GM23248 (cell line): ENCODE results near the gene TCF15. TPM values are rescaled to one million over a fixed set of nuclear protein-coding genes. Genes with fewer than 3 reads are reported as not detected.

ENCODE experiments used
- DNase-seq: peaks from one replicate; pipeline ENCODE4 v3.0.0-alpha.2; 2015
- H2AFZ ChIP-seq: fragments of 200-600 bp; sonication (generic); 2 replicates; pipeline ENCODE4 v1.6.1; 2016; ENCODE audit warnings: antibody characterized with exemption
- H3F3A ChIP-seq: fragments of 200-600 bp; sonication (generic); 2 replicates; pipeline ENCODE4 v1.6.1; 2016; ENCODE audit warnings: mild to moderate bottlenecking, antibody characterized with exemption, mixed run types; ENCODE audit not compliant: insufficient read depth
- H3K27ac ChIP-seq: fragments of 200-600 bp; sonication (generic); 2 replicates; pipeline ENCODE4 v1.5.1; 2016; ENCODE audit warnings: mild to moderate bottlenecking
- H3K27me3 ChIP-seq: fragments of 200-600 bp; sonication (generic); replicated peaks from 2 replicates; pipeline ENCODE4 v1.6.1; 2016; ENCODE audit warnings: mild to moderate bottlenecking; ENCODE audit not compliant: insufficient read depth
- H3K36me3 ChIP-seq: fragments of 200-600 bp; sonication (generic); 2 replicates; pipeline ENCODE4 v1.6.1; 2016; ENCODE audit warnings: low read depth, mild to moderate bottlenecking
- H3K4me1 ChIP-seq: fragments of 200-600 bp; sonication (generic); 2 replicates; pipeline ENCODE4 v1.6.1; 2016; ENCODE audit warnings: mild to moderate bottlenecking; ENCODE audit not compliant: insufficient read depth
- H3K4me2 ChIP-seq: fragments of 200-600 bp; sonication (generic); one replicate; pipeline ENCODE4 v1.6.1; 2016; ENCODE audit warnings: mild to moderate bottlenecking; ENCODE audit not compliant: unreplicated experiment
- H3K4me3 ChIP-seq: fragments of 200-600 bp; sonication (generic); 2 replicates; pipeline ENCODE4 v1.5.1; 2016; ENCODE audit warnings: mild to moderate bottlenecking
- H3K79me2 ChIP-seq: fragments of 200-600 bp; sonication (generic); 2 replicates; pipeline ENCODE4 v1.6.1; 2016; ENCODE audit warnings: mild to moderate bottlenecking; ENCODE audit not compliant: insufficient read depth
- H3K9ac ChIP-seq: fragments of 200-600 bp; sonication (generic); 2 replicates; pipeline ENCODE4 v1.6.1; 2016; ENCODE audit warnings: mild to moderate bottlenecking
- H3K9me2 ChIP-seq: fragments of 200-600 bp; sonication (generic); 2 replicates; pipeline ENCODE4 v1.6.1; 2016; ENCODE audit warnings: mixed run types, mild to moderate bottlenecking, moderate library complexity; ENCODE audit not compliant: insufficient read depth
- H3K9me3 ChIP-seq: fragments of 200-600 bp; sonication (generic); one replicate; pipeline ENCODE4 v1.6.1; 2017; ENCODE audit warnings: low read depth
- H4K20me1 ChIP-seq: fragments of 200-600 bp; sonication (generic); 2 replicates; pipeline ENCODE4 v1.6.0; 2016; ENCODE audit not compliant: insufficient read depth
- EZH2 ChIP-seq: fragments of 200-600 bp; sonication (generic); IDR thresholded peaks from 2 replicates; pipeline ENCODE4 v1.6.1; 2018; ENCODE audit warnings: antibody characterized with exemption, mild to moderate bottlenecking; ENCODE audit not compliant: insufficient read depth, poor library complexity, severe bottlenecking
- EZH2phosphoT487 ChIP-seq: fragments of 200-600 bp; sonication (generic); IDR thresholded peaks from 2 replicates; pipeline ENCODE4 v1.6.1; 2018; ENCODE audit warnings: antibody characterized with exemption, moderate library complexity, mild to moderate bottlenecking, low read depth; ENCODE audit not compliant: insufficient read depth
- WGBS, 2 experiments: methylation state at CpG; one replicate each; pipeline ENCODE4 v1.1.6; 2015 to 2017; ENCODE audit warnings: low lambda C conversion rate in 2 of 2, low coverage in 1 of 2; ENCODE audit errors: missing lambda C conversion rate in 2 of 2; 5-methylcytosine and 5-hydroxymethylcytosine counted together
- in situ Hi-C: fragments of 300-500 bp; cut with MboI; formaldehyde crosslinking; loops from 2 replicates; pipeline ENCODE4 v1.15.0; 2020
- polyA plus RNA-seq: library from polyadenylated mRNA; unstranded; fragments of >200 nt; fragmentation: Nextera tagmentation; extraction: Ambion mirVana; gene quantifications from 2 replicates; pipeline ENCODE4 v1.2.1, GENCODE V29; 2016
- total RNA-seq: library from RNA; depleted of rRNA; stranded (reverse); fragments of >200 nt; shearing (Covaris generic); gene quantifications from 2 replicates; pipeline ENCODE4 v1.2.3, GENCODE V29; 2014

TCF15 gene
- total and polyA plus RNA-seq, 2 experiments from 2014 or later = not detected

DNA sequence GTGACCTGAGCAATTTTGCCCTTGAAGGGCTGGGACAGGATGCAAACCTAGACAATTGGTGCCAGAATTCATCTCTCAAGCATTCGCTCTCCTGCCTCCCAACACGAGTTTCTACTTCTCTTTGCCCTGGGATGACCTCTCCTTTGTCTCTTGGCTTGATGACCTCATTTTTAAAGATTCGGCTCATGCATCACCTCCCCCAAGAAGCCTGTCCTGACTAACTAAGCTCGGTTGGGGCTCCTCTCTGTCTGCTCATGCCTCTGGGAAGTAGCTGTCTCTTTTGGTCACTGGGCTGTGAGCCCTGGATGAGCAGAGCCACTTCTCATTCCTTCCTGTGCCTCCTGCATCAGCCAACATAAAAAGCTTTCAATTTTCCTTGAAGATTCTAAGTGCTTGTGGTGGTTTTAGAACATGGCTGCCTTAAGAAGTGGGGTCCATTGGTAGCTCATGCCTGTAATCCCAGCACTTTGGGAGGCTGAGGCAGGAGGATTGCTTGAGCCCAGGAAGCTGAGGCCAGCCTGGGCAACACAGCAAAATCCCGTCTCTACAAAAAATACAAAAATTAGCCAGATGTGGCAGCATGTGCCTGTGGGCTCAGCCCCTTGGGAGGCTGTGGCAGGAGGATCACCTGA is 11.1 kb upstream of the TCF15 start:
- in situ Hi-C loops = no loop called here
- Histone ChIP-seq H3K9me3 (no peaks in the 10 kb centered on the region), H2AFZ (no peak overlapping the region), H3K27me3 (peaks cover 39% of the 10 kb centered on the region), H3K36me3 (no peaks in the 10 kb centered on the region), H3K9me2 (no peaks in the 10 kb centered on the region), H3F3A (no peaks in the 10 kb centered on the region), H3K4me2 (no peak overlapping the region), H4K20me1 (no peaks in the 10 kb centered on the region), H3K4me1 (peaks cover 7% of the 10 kb centered on the region; the same call in 1 of the 2 replicates), H3K4me3 (no peak overlapping the region), H3K9ac (no peak overlapping the region), H3K27ac (0 out of 2 replicates have a peak overlapping the region, but pooled peaks have one; percentile 25), H3K79me2 (no peaks in the 10 kb centered on the region)
- WGBS, 2 experiments = 22 to 24% methylated on average over 5 of the region's 5 CpGs
- DNase-seq = peak; percentile 81
- TF ChIP-seq EZH2 (no peak), EZH2phosphoT487 (no peak)

DNA sequence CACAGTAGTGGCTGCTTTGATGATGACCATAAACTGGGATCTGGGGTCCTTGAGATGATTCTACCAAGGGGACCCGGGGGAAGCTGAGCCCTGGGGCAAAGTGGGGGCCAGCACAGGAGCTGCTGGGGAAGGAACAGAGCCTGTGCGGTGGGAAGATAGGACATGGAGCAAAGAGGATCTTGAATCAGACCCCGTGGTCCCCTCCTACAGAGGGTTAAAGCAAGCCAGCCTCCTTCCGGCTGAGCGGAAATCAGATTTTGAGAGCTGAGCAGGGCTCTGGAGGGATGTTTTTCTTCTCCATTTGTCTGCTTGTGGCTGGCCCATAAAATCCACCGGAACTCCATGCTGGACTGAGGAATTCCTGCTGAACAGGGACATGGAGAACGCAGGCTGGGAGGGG is 10.1 kb upstream of the TCF15 start:
- no peak for TF ChIP-seq EZH2phosphoT487
- no peak for TF ChIP-seq EZH2
- Histone ChIP-seq H3F3A (no peaks in the 10 kb centered on the region), H2AFZ (no peak overlapping the region), H3K79me2 (no peaks in the 10 kb centered on the region), H3K9ac (no peak overlapping the region), H3K27me3 (peaks cover 29% of the 10 kb centered on the region), H3K4me3 (no peak overlapping the region), H3K4me1 (peaks cover 7% of the 10 kb centered on the region; the same call in 1 of the 2 replicates), H4K20me1 (no peaks in the 10 kb centered on the region), H3K9me3 (no peaks in the 10 kb centered on the region), H3K9me2 (no peaks in the 10 kb centered on the region), H3K36me3 (no peaks in the 10 kb centered on the region), H3K27ac (no peak overlapping the region), H3K4me2 (no peak overlapping the region)
- in situ Hi-C loops = no loop called here
- DNase-seq = no peak
- 24 to 25% methylated on average over 7 of the region's 7 CpGs for WGBS, 2 experiments

DNA sequence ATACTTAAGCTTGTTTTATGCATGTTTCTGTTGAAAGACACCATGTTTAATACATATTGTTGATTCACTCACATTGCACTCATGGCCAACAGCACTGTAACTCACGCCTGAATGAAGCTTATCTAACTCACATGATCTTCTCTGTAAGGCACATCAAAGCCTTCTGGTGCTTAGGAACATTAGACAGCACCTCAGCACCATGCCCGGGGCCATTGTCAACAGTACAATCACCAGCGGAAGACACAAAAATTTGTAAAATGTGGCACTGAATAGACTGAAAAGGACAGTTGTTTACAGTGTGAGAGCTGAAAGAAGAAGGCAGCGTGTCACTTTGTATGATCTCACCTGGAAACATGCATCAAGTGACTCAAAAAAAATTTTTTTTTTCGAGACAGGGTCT is 8.9 kb upstream of the TCF15 start:
- H3F3A ChIP-seq = no peaks in the 10 kb centered on the region
- H3K27ac ChIP-seq = no peak overlapping the region
- no peaks in the 10 kb centered on the region for H3K9me2 ChIP-seq
- H3K4me3 ChIP-seq = no peak overlapping the region
- DNase-seq = no peak
- peaks cover 7% of the 10 kb centered on the region; the same call in 1 of the 2 replicates for H3K4me1 ChIP-seq
- in situ Hi-C loops = no loop called here
- no peaks in the 10 kb centered on the region for H3K9me3 ChIP-seq
- peaks cover 21% of the 10 kb centered on the region for H3K27me3 ChIP-seq
- no peaks in the 10 kb centered on the region for H3K79me2 ChIP-seq
- H3K9ac ChIP-seq = no peak overlapping the region
- WGBS, 2 experiments = 49 to 54% methylated on average over 5 of the region's 5 CpGs
- TF ChIP-seq EZH2 (no peak), EZH2phosphoT487 (no peak)
- H2AFZ ChIP-seq = no peak overlapping the region
- no peaks in the 10 kb centered on the region for H4K20me1 ChIP-seq
- no peaks in the 10 kb centered on the region for H3K36me3 ChIP-seq
- H3K4me2 ChIP-seq = no peak overlapping the region

DNA sequence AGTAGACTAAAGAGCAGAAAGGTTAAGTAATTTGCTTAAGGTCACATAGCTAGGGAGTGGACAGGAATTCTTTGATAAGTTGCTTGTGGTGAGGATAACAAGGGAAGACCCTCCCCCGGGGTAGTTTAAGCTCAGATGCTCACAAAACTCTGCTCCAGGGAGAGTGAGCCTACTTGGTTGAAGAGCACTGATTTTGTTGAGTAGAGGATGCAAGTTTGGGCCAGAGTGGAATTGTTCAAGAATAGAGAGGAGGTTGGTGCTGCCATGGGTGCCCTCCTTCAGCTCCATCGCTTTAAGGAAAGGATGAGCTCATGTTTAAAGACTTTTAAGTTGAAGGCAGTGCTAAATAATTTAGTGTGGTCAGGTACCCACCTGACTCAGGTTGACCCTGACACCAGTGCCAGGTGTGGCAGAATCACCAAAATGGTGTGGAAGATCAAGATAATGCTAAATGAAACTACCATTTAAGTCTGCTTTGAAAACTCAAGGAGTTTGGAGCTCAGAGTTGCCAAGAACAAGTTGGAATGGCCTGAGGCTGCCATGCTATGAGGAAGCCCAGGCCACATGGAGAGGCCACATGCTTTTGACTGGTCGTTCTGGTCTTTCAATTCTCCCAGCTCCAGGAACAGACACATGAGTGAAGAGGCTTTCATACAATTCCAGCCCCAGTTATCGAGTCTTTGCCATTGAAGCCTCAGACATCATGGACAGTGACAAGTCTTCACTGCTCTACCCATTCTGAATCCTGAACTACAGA is 8.0 kb upstream of the TCF15 start:
- in situ Hi-C loops = no loop called here
- 36 to 44% methylated on average over 4 of the region's 4 CpGs for WGBS, 2 experiments

More for the DNA sequence above, 8.0 kb upstream of the TCF15 start:
- no peaks in the 10 kb centered on the region for H3K36me3 ChIP-seq
- no peaks in the 10 kb centered on the region for H3F3A ChIP-seq
- no peak overlapping the region for H2AFZ ChIP-seq
- no peak overlapping the region for H3K4me3 ChIP-seq
- no peaks in the 10 kb centered on the region for H3K79me2 ChIP-seq
- H3K27me3 ChIP-seq = peaks cover 23% of the 10 kb centered on the region
- DNase-seq = no peak
- H3K4me2 ChIP-seq = no peak overlapping the region
- H3K9me3 ChIP-seq = no peaks in the 10 kb centered on the region
- H4K20me1 ChIP-seq = no peaks in the 10 kb centered on the region
- no peaks in the 10 kb centered on the region for H3K9me2 ChIP-seq
- H3K27ac ChIP-seq = no peak overlapping the region
- H3K4me1 ChIP-seq = peaks cover 7% of the 10 kb centered on the region; the same call in 1 of the 2 replicates
- no peak for TF ChIP-seq EZH2
- no peak for TF ChIP-seq EZH2phosphoT487
- no peak overlapping the region for H3K9ac ChIP-seq
